ENCODE data around the gene TMEM81. TPM values are rescaled to one million over a fixed set of nuclear protein-coding genes. Genes with fewer than 3 reads are reported as not detected.

The TMEM81 gene
- polyA plus RNA-seq, 2 of the 4 experiments (the other 2 are of a cell fraction), result 2.2 to 4.3 TPM

DNA sequence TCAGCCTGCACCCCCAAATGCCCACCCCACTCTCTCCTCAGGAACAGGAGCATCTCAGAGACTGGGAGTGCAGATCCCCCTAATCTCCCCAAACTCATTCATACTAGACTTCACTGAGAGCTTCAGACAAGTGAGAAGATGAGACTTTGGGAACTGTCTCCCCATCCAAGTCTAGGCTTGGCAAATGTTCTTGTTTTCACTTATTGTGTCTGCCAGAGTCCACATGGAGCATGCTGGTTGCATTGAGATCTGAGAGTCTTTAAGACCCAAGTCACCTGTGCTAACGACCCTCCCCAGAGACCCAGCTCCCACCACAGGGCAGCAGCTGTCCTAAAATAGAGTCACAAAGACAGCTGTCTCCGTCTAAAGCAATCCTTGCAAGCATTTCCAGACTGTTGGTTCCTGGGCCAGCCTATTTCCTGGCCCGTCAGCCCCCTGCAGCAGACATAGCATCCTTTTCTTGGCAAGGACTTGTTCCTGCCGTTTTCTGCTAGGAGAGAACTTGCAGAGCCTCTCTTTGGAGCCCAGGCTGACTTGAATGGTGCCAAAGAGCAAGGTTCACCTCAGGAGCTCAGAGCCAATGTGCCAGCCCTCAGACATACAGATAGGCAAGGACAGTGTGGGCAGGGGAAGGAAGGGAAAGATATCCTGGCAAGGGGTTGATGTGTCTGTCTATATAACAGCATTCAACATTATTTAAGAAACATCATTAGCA is 43.1 kb downstream of the TMEM81 start:
- Histone ChIP-seq H3K4me2 (no peak overlapping the region), H3K9me3 (no peaks in the 10 kb centered on the region), H3K27ac (no peak overlapping the region), H3K4me3 (no peak overlapping the region), H3K4me1 (peaks cover 5% of the 10 kb centered on the region; the same call in 1 of the 3 replicates)
- 4% methylated on average over 4 of the region's 4 CpGs for WGBS (ENCODE audit: missing lambda C conversion rate)
- ATAC-seq (no peak), DNase-seq (ENCODE audit: low read depth in 1 of 2, low spot score in 1 of 2) (no peak), FAIRE-seq (no peak)
- TF ChIP-seq NR3C1 (IDR thresholded peaks at IDR 0.05) (no peak), GATA3 (IDR thresholded peaks at IDR 0.05; ENCODE audit: borderline replicate concordance) (no peak), POLR2A (IDR thresholded peaks at IDR 0.05; ENCODE audit: low read length) (no peak), ZFP36 (IDR thresholded peaks at IDR 0.05; ENCODE audit: borderline replicate concordance, partially characterized antibody) (no peak), KDM5A (IDR thresholded peaks at IDR 0.05) (no peak), EHMT2 (IDR thresholded peaks at IDR 0.05; ENCODE audit: low read depth) (no peak), RCOR1 (IDR thresholded peaks at IDR 0.05; ENCODE audit: low read depth, low read length) (no peak)
- TF ChIP-seq, protein P1, sequence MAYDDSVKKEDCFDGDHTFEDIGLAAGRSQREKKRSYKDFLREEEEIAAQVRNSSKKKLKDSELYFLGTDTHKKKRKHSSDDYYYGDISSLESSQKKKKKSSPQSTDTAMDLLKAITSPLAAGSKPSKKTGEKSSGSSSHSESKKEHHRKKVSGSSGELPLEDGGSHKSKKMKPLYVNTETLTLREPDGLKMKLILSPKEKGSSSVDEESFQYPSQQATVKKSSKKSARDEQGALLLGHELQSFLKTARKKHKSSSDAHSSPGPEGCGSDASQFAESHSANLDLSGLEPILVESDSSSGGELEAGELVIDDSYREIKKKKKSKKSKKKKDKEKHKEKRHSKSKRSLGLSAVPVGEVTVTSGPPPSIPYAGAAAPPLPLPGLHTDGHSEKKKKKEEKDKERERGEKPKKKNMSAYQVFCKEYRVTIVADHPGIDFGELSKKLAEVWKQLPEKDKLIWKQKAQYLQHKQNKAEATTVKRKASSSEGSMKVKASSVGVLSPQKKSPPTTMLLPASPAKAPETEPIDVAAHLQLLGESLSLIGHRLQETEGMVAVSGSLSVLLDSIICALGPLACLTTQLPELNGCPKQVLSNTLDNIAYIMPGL (CRISPR knock-in tag; IDR thresholded peaks at IDR 0.05; ENCODE audit: borderline replicate concordance), result no peak
- ChIA-PET CTCF (interaction anchor here (0.7 to 2.8 kb wide), 4 partner anchors 11 to 234 kb away, joined by 3 to 9 read pairs (median 4); no protein-coding TSS in a partner anchor), POLR2A (no interaction called here)

DNA sequence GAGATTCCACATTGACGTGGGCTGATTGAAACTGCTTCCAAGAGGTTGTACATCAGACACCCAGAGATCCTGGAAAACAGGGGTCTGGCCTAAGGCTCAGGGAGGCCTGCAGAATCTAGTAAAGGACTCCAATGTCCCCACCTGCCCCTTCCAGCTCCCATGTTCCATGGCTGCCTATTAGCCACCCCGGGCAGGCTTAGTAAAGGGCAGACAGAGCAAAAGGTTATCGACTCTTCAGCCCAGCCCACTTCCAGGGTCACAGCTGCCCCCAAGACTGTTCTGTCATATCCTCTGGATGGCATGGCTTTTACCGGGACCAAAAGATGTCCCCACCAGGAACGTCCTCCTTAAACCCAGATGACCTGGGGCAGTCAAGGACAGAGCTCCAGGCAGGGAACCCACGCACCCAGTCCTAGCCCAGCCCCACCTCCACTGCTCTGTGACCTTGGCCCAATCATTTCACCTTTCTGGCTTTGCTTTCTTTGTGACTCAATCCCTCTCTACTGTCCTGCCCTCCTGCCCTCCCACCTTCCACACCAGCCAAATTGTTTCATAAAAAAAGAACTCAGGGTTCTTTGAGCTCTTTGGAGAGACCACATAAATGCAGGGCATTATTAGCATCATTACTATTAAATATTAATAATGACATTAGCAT is 46.0 kb downstream of the TMEM81 start:
- no peak for ATAC-seq
- 9% methylated on average over 5 of the region's 6 CpGs for WGBS (ENCODE audit: missing lambda C conversion rate)
- no peak overlapping the region for H3K4me2 ChIP-seq
- no peak for FAIRE-seq
- H3K4me3 ChIP-seq, result no peak overlapping the region
- CTCF ChIA-PET, result interaction anchor here (0.8 to 3.6 kb wide), 7 partner anchors 9 to 231 kb away, joined by 4 to 21 read pairs (median 8); no protein-coding TSS in a partner anchor
- no peaks in the 10 kb centered on the region for H3K9me3 ChIP-seq
- TF ChIP-seq, protein P2, sequence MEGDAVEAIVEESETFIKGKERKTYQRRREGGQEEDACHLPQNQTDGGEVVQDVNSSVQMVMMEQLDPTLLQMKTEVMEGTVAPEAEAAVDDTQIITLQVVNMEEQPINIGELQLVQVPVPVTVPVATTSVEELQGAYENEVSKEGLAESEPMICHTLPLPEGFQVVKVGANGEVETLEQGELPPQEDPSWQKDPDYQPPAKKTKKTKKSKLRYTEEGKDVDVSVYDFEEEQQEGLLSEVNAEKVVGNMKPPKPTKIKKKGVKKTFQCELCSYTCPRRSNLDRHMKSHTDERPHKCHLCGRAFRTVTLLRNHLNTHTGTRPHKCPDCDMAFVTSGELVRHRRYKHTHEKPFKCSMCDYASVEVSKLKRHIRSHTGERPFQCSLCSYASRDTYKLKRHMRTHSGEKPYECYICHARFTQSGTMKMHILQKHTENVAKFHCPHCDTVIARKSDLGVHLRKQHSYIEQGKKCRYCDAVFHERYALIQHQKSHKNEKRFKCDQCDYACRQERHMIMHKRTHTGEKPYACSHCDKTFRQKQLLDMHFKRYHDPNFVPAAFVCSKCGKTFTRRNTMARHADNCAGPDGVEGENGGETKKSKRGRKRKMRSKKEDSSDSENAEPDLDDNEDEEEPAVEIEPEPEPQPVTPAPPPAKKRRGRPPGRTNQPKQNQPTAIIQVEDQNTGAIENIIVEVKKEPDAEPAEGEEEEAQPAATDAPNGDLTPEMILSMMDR (IDR thresholded peaks at IDR 0.05), result no peak
- TF ChIP-seq RFX5 (IDR thresholded peaks at IDR 0.05), result no peak
- TF ChIP-seq, protein P3, sequence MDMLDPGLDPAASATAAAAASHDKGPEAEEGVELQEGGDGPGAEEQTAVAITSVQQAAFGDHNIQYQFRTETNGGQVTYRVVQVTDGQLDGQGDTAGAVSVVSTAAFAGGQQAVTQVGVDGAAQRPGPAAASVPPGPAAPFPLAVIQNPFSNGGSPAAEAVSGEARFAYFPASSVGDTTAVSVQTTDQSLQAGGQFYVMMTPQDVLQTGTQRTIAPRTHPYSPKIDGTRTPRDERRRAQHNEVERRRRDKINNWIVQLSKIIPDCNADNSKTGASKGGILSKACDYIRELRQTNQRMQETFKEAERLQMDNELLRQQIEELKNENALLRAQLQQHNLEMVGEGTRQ (IDR thresholded peaks at IDR 0.05), result no peak
- no peak for TF ChIP-seq POLR2AphosphoS2 (conservative IDR thresholded peaks at IDR 0.05; ENCODE audit: low read length)
- no peak for TF ChIP-seq RARB (CRISPR knock-in tag; IDR thresholded peaks at IDR 0.05)
- TF ChIP-seq, protein P4, sequence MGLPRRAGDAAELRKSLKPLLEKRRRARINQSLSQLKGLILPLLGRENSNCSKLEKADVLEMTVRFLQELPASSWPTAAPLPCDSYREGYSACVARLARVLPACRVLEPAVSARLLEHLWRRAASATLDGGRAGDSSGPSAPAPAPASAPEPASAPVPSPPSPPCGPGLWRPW (IDR thresholded peaks at IDR 0.05), result no peak
- TF ChIP-seq NPAS2 (CRISPR knock-in tag; IDR thresholded peaks at IDR 0.05; ENCODE audit: borderline replicate concordance), result no peak
- TF ChIP-seq MYC (IDR thresholded peaks at IDR 0.05; ENCODE audit: borderline replicate concordance, low read length), result no peak
- H3K4me1 ChIP-seq, result peaks cover 4% of the 10 kb centered on the region; the same call in 1 of the 3 replicates
- no peak for DNase-seq (ENCODE audit: low read depth in 1 of 2, low spot score in 1 of 2)
- POLR2A ChIA-PET, result no interaction called here
- no peak overlapping the region for H3K27ac ChIP-seq

DNA sequence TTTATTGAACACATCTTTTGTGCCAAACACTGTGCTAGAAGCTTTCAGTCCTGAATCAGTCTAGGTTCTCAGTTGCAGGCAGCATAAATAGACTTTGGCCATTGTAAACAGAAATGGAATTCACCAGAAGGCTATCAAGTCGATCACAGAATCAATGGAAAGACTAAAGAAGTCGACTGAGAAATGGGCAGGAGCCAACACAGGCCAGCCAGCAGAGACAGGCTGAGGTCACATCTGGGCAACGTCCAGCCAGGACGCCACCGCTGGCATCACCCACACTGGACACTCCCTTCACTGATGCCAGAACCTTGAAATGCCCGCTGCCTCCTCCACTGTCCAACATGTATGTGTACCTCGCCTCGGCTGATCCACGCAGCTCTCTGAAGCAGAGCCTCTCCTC is 46.7 kb downstream of the TMEM81 start:
- DNase-seq (ENCODE audit: low read depth in 1 of 2, low spot score in 1 of 2), result no peak
- WGBS (ENCODE audit: missing lambda C conversion rate), result 38% methylated on average over 9 of the region's 9 CpGs
- no peak for ATAC-seq
- Histone ChIP-seq H3K4me3 (no peak overlapping the region), H3K9me3 (no peaks in the 10 kb centered on the region), H3K27ac (no peak overlapping the region), H3K4me1 (no peaks in the 10 kb centered on the region), H3K4me2 (no peak overlapping the region)
- POLR2A ChIA-PET, result no interaction called here
- TF ChIP-seq HOXB5 (CRISPR knock-in tag; IDR thresholded peaks at IDR 0.05), result no peak
- CTCF ChIA-PET, result interaction anchor here (2.0 to 3.6 kb wide), 3 partner anchors 11 to 48 kb away, joined by 5 to 21 read pairs (median 10); no protein-coding TSS in a partner anchor
- no peak for FAIRE-seq

Other genes with a start within 250 kb of the TMEM81 start
- 0.21 and 0.27 TPM in 2 replicates for gene NFASC, start 213.6 kb downstream of the TMEM81 start, polyA plus RNA-seq (2011; rRNA removed)
- gene NFASC, start 213.6 kb downstream of the TMEM81 start, polyA plus RNA-seq (2017; fragmentation: RNase III; extraction: RNeasy Plus Mini Kit Qiagen cat#74134 plus additional on column Dnase treatment), result 0.39 to 0.51 TPM (median 0.45 TPM) in 3 replicates
- gene CNTN2, start 41.2 kb downstream of the TMEM81 start, polyA plus RNA-seq (2011; rRNA removed), result not detected in 2 replicates
- gene CNTN2, start 41.2 kb downstream of the TMEM81 start, polyA plus RNA-seq (2017; fragmentation: RNase III; extraction: RNeasy Plus Mini Kit Qiagen cat#74134 plus additional on column Dnase treatment), result not detected in 3 replicates
- 18.6 and 21.8 TPM in 2 replicates for gene RBBP5, start 37.5 kb upstream of the TMEM81 start, polyA plus RNA-seq (2011; rRNA removed)
- 14.1 to 15.9 TPM (median 14.5 TPM) in 3 replicates for gene RBBP5, start 37.5 kb upstream of the TMEM81 start, polyA plus RNA-seq (2017; fragmentation: RNase III; extraction: RNeasy Plus Mini Kit Qiagen cat#74134 plus additional on column Dnase treatment)
- gene DSTYK, start 127.2 kb upstream of the TMEM81 start, polyA plus RNA-seq (2011; rRNA removed), result 8.5 and 9.0 TPM in 2 replicates
- 8.5 to 8.7 TPM (median 8.6 TPM) in 3 replicates for gene DSTYK, start 127.2 kb upstream of the TMEM81 start, polyA plus RNA-seq (2017; fragmentation: RNase III; extraction: RNeasy Plus Mini Kit Qiagen cat#74134 plus additional on column Dnase treatment)
- gene TMCC2, start 143.5 kb upstream of the TMEM81 start, polyA plus RNA-seq (2011; rRNA removed), result 1.6 and 1.7 TPM in 2 replicates
- 2.9 to 3.7 TPM (median 3.2 TPM) in 3 replicates for gene TMCC2, start 143.5 kb upstream of the TMEM81 start, polyA plus RNA-seq (2017; fragmentation: RNase III; extraction: RNeasy Plus Mini Kit Qiagen cat#74134 plus additional on column Dnase treatment)
- gene NUAK2, start 237.3 kb upstream of the TMEM81 start, polyA plus RNA-seq (2011; rRNA removed), result 22.6 and 29.7 TPM in 2 replicates
- gene NUAK2, start 237.3 kb upstream of the TMEM81 start, polyA plus RNA-seq (2017; fragmentation: RNase III; extraction: RNeasy Plus Mini Kit Qiagen cat#74134 plus additional on column Dnase treatment), result 37.8 to 40.9 TPM (median 38.8 TPM) in 3 replicates

Measured in A549 (cell line).